ENCODE data around the gene RHOA. TPM values are rescaled to one million over a fixed set of nuclear protein-coding genes. Genes with fewer than 3 reads are reported as not detected.
A peak's percentile ranks its signal among the peaks of the same experiment; 100 is the strongest.
"Not testable (repeated sequence)": the region's sequence is repeated elsewhere in the genome, so short reads cannot be mapped to it uniquely, and the experiment has no call there.

RHOA gene
- total RNA-seq, 2 donors from 2014 or later, result 296 to 343 TPM

DNA sequence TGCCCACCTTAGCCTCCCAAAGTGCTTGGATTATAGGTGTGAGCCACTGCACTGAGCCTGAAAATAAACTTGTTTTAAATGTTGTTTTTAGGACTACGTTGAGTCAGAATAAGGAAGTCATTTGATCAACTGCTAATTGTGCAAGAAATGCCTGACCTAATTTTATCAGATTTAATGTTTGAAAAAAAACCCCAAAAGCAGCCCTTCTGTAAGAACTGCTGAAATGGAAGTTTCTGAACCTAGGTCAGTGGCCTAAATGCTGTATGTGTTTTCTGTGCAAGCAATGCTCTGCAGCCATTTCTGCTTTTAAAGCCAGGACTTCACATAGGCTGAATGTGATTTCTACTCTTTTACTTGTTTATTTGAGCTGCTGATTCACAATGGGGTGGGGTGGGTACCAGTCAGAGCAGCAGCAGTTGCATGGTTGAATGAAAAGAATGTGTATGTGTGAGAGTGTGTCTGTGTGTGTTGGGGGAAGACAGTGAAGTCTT, 60.2 kb downstream of the RHOA start:
- H3K9me3 ChIP-seq, result no peaks in the 10 kb centered on the region
- H3K27me3 ChIP-seq (replicated peaks; ENCODE audit: insufficient read depth), result no peaks in the 10 kb centered on the region
- 8% methylated on average over 1 of the region's 1 CpG for WGBS
- no peak for DNase-seq (ENCODE audit: low spot score)
- TF ChIP-seq POLR2A (IDR thresholded peaks at IDR 0.05), result no peak
- TF ChIP-seq, protein P1, sequence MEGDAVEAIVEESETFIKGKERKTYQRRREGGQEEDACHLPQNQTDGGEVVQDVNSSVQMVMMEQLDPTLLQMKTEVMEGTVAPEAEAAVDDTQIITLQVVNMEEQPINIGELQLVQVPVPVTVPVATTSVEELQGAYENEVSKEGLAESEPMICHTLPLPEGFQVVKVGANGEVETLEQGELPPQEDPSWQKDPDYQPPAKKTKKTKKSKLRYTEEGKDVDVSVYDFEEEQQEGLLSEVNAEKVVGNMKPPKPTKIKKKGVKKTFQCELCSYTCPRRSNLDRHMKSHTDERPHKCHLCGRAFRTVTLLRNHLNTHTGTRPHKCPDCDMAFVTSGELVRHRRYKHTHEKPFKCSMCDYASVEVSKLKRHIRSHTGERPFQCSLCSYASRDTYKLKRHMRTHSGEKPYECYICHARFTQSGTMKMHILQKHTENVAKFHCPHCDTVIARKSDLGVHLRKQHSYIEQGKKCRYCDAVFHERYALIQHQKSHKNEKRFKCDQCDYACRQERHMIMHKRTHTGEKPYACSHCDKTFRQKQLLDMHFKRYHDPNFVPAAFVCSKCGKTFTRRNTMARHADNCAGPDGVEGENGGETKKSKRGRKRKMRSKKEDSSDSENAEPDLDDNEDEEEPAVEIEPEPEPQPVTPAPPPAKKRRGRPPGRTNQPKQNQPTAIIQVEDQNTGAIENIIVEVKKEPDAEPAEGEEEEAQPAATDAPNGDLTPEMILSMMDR (IDR thresholded peaks at IDR 0.05), result no peak
- no peak for TF ChIP-seq POLR2AphosphoS5 (IDR thresholded peaks at IDR 0.05)
- H3K4me3 ChIP-seq, result no peak overlapping the region
- no peaks in the 10 kb centered on the region for H3K4me1 ChIP-seq (replicated peaks)
- intact Hi-C loops (cut with DNase I), result no loop called here
- H3K36me3 ChIP-seq, result no peaks in the 10 kb centered on the region
- no peak overlapping the region for H3K27ac ChIP-seq

DNA sequence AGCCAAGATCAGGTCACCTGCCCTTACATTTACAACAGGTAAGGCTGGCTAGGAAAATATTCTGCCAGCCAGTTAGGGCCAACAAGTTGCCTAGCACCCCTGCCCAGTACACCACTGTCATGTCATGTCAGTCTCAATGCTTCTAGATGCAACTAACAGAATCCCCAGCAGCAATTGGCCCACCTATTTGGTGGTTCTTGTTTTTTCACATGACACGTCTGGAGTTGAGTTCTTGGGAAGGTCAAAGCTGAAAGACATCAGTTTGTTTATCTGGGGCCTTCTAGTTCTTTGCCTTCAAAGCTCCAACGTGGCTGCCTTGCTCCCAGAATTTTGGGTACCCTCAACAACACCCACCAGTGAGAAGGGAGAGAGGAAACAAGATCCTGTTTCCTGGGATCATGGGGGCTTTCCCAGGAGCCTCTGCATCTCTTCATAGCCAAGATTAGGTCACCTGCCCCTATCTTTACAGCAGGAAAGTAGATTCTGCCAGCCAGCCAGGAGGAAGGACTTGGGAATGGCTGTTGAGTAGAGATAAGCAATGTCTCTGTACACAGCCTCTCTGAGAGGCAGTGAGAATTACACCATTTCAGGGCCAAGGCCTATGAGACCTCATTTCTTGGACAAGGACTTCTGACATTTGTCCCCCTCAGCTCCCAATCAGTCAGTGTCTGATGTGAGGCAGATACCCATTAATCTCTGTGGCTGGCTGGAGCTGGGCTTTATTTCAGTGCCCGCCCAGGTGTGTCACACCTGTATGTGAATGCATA, 62.2 kb downstream of the RHOA start:
- H3K9me3 ChIP-seq, result no peaks in the 10 kb centered on the region
- no peak overlapping the region for H3K27ac ChIP-seq

DNA sequence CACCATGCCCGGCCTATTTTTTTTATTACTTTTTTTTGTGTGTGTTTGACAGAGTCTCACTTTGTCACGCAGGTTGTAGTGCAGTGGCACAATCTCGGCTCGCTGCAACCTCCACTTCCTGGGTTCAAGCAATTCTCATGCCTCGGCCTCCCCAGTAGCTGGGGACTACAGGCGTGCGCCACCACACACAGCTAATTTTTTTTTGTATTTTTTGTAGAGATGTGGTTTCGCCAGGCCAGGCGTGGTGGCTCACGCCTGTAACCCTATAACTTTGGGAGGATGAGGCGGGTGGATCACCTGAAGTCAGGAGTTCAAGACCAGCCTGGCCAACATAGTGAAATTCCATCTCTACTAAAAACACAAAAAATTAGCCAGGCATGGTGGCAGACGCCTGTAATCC, 63.4 kb downstream of the RHOA start:
- DNase-seq (ENCODE audit: low spot score); H3K9me3 ChIP-seq; H3K4me3 ChIP-seq; H3K4me1 ChIP-seq (replicated peaks); H3K36me3 ChIP-seq; H3K27me3 ChIP-seq (replicated peaks; ENCODE audit: insufficient read depth); intact Hi-C loops (cut with DNase I); H3K27ac ChIP-seq: not testable (repeated sequence)
- 96% methylated on average over 12 of the region's 12 CpGs for WGBS

More for the DNA sequence above, 62.2 kb downstream of the RHOA start:
- Histone ChIP-seq H3K4me1 (replicated peaks) (no peaks in the 10 kb centered on the region), H3K27me3 (replicated peaks; ENCODE audit: insufficient read depth) (no peaks in the 10 kb centered on the region), H3K36me3 (no peaks in the 10 kb centered on the region), H3K4me3 (no peak overlapping the region)
- TF ChIP-seq POLR2AphosphoS5 (IDR thresholded peaks at IDR 0.05) (no peak), POLR2A (IDR thresholded peaks at IDR 0.05) (no peak)
- TF ChIP-seq, protein P1 (IDR thresholded peaks at IDR 0.05), result no peak
- WGBS, result 77% methylated on average over 3 of the region's 3 CpGs
- no peak for DNase-seq (ENCODE audit: low spot score)
- intact Hi-C loops (cut with DNase I), result no loop called here

GRCh38 chr3:49346797-49347251, 65.0 kb downstream of the RHOA start:
- peak; percentile 49 for DNase-seq (ENCODE audit: low spot score)
- Histone ChIP-seq H3K9me3 (no peaks in the 10 kb centered on the region), H3K36me3 (no peaks in the 10 kb centered on the region), H3K27me3 (replicated peaks; ENCODE audit: insufficient read depth) (no peaks in the 10 kb centered on the region), H3K4me3 (no peak overlapping the region), H3K4me1 (replicated peaks) (no peaks in the 10 kb centered on the region), H3K27ac (peak overlapping the region; percentile 43 to 63)
- TF ChIP-seq POLR2AphosphoS5 (IDR thresholded peaks at IDR 0.05), result peak; percentile 52
- TF ChIP-seq, protein P1 (IDR thresholded peaks at IDR 0.05), result no peak
- WGBS, result 48% methylated on average over 6 of the region's 6 CpGs
- intact Hi-C loops (cut with DNase I), result no loop called here

DNA sequence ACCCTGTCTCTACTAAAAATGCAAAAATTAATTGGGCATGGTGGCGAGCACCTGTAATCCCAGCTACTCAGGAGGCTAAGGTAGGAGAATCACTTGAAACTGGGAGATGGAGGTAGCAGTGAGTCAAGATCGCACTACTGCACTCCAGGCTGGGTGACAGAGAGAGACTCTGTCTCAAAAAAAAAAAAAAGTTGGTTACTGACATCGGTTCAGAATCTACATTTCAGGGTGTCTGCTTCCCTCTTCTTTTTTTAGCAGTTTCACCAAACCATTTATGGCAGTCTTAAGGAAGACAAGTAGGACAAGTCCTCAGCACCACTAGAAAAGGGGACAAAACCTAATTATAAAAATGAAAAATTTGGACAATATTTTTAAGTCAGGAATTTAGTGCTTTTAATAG, 68.6 kb downstream of the RHOA start:
- no peaks in the 10 kb centered on the region for H3K9me3 ChIP-seq
- H3K4me3 ChIP-seq, result no peak overlapping the region
- TF ChIP-seq POLR2A (IDR thresholded peaks at IDR 0.05) (no peak), POLR2AphosphoS5 (IDR thresholded peaks at IDR 0.05) (no peak)
- TF ChIP-seq, protein P1 (IDR thresholded peaks at IDR 0.05), result no peak
- no peaks in the 10 kb centered on the region for H3K36me3 ChIP-seq
- 86% methylated on average over 3 of the region's 3 CpGs for WGBS
- no peak overlapping the region for H3K27ac ChIP-seq
- intact Hi-C loops (cut with DNase I), result no loop called here
- no peak for DNase-seq (ENCODE audit: low spot score)
- H3K4me1 ChIP-seq (replicated peaks), result peaks cover 2% of the 10 kb centered on the region
- no peaks in the 10 kb centered on the region for H3K27me3 ChIP-seq (replicated peaks; ENCODE audit: insufficient read depth)
